NCI-H128 (cell line): ENCODE data around the gene PPP1R3G.
"Not testable (repeated sequence)": the region's sequence is repeated elsewhere in the genome, so short reads cannot be mapped to it uniquely, and the experiment has no call there.

Experiments
- DNase-seq: peaks from one replicate; lab custom pipeline; 2025; ENCODE audit not compliant: unreplicated experiment; lab: John Stamatoyannopoulos, UW

PPP1R3G gene

GRCh38 chr6:5116243-5116991, 31.3 kb downstream of the PPP1R3G start:
- no peak for DNase-seq

- DNase-seq: no peak
Measured at GRCh38 chr6:5119090-5119951, 34.2 kb downstream of the PPP1R3G start.

GRCh38 chr6:5120011-5120410, 34.9 kb downstream of the PPP1R3G start:
- DNase-seq: no peak

GRCh38 chr6:5120543-5120942, 35.4 kb downstream of the PPP1R3G start:
- DNase-seq: not testable (repeated sequence)

- DNase-seq: no peak
Measured at GRCh38 chr6:5121479-5121878, 36.3 kb downstream of the PPP1R3G start.

- DNase-seq: no peak
Measured at GRCh38 chr6:5121956-5122355, 36.8 kb downstream of the PPP1R3G start.

- DNase-seq: no peak
Measured at GRCh38 chr6:5122504-5123112, 37.5 kb downstream of the PPP1R3G start.

GRCh38 chr6:5123296-5124143, 38.4 kb downstream of the PPP1R3G start:
- no peak for DNase-seq

- no peak for DNase-seq
Measured at GRCh38 chr6:5124526-5124925, 39.4 kb downstream of the PPP1R3G start.

- DNase-seq: no peak
Measured at GRCh38 chr6:5125152-5126006, 40.2 kb downstream of the PPP1R3G start.

GRCh38 chr6:5126214-5126613, 41.1 kb downstream of the PPP1R3G start:
- DNase-seq: no peak

- no peak for DNase-seq
Measured at GRCh38 chr6:5127106-5127687, 42.1 kb downstream of the PPP1R3G start.

- no peak for DNase-seq
Measured at GRCh38 chr6:5128351-5128750, 43.2 kb downstream of the PPP1R3G start.

GRCh38 chr6:5130135-5130866, 45.2 kb downstream of the PPP1R3G start:
- no peak for DNase-seq

GRCh38 chr6:5132731-5133130, 47.6 kb downstream of the PPP1R3G start:
- no peak for DNase-seq

- DNase-seq: no peak
Measured at GRCh38 chr6:5133943-5134342, 48.8 kb downstream of the PPP1R3G start.

- DNase-seq: no peak
Measured at GRCh38 chr6:5135788-5136376, 50.7 kb downstream of the PPP1R3G start.

- no peak for DNase-seq
Measured at GRCh38 chr6:5136851-5137250, 51.7 kb downstream of the PPP1R3G start.
